Thyroid gland (tissue), 4 donors: Measurements from ENCODE around the gene MARCO. TPM values are rescaled to one million over a fixed set of nuclear protein-coding genes. Genes with fewer than 3 reads are reported as not detected.

Source experiments
- DNase-seq, 2 donors: peaks; one replicate each; pipeline ENCODE4 v3.0.0-alpha.2; 2019
- H3K27ac ChIP-seq, 3 donors: fragments of 200-600 bp; sonication (generic); 1 replicate in 2 of 3; 2 replicates in 1 of 3; pipeline ENCODE4 v1.5.1; 2016 to 2019; ENCODE audit warnings: mild to moderate bottlenecking in 1 of 3, moderate library complexity in 1 of 3
- H3K27me3 ChIP-seq: fragments of 200-600 bp; sonication (generic); one replicate; pipeline ENCODE4 v1.5.1; 2019
- H3K36me3 ChIP-seq, 2 donors: fragments of 200-600 bp; sonication (generic); one replicate each; pipeline ENCODE4 v1.5.1; 2016 to 2019
- H3K4me1 ChIP-seq, 2 donors: fragments of 200-600 bp; sonication (generic); one replicate each; pipeline ENCODE4 v1.5.1; 2017 to 2019
- H3K4me3 ChIP-seq, 3 donors: fragments of 200-600 bp; sonication (generic); replicated peaks in 1 of 3; 1 replicate in 2 of 3; 2 replicates in 1 of 3; pipeline ENCODE4 v1.5.1; 2016; ENCODE audit warnings: mild to moderate bottlenecking in 1 of 3
- H3K9me3 ChIP-seq: fragments of 200-600 bp; sonication (generic); one replicate; pipeline ENCODE4 v1.5.1; 2017
- CTCF ChIP-seq, 6 experiments: fragments of 200-600 bp in 3 of 6; fragments of 450-650 bp in 3 of 6; sonication (generic) in 3 of 6; IDR thresholded peaks; one replicate each; pipeline ENCODE4 v1.5.1; 2016 to 2019; ENCODE audit warnings: antibody characterized with exemption in 6 of 6, mild to moderate bottlenecking in 2 of 6, inconsistent platforms in 1 of 6, moderate library complexity in 1 of 6
- POLR2A ChIP-seq, 2 donors: fragments of 450-650 bp; IDR thresholded peaks; one replicate each; pipeline ENCODE4 v1.6.1; 2017; ENCODE audit warnings: antibody characterized with exemption in 2 of 2, mild to moderate bottlenecking in 2 of 2, moderate library complexity in 1 of 2
- WGBS, 2 donors: methylation state at CpG; one replicate each; pipeline ENCODE4 v1.1.5; 2017; 5-methylcytosine and 5-hydroxymethylcytosine counted together
- intact Hi-C: fragments of 100-400 bp; cut with DNase I; formaldehyde crosslinking; loops from one replicate; pipeline ENCODE4 v1.15.1; 2023
- total RNA-seq, 4 donors: library from RNA; depleted of rRNA; stranded (reverse); fragments of >200 nt; gene quantifications; one replicate each; pipeline ENCODE4 v1.2.3, GENCODE V29; 2016

The MARCO gene
- total RNA-seq, 4 donors from 2014 or later = 1.1 to 11.0 (median 3.0) TPM

- no peak for DNase-seq
Measured at GRCh38 chr2:119009110-119009509, 67.1 kb downstream of the MARCO start.

GRCh38 chr2:119010336-119010735 lies 68.3 kb downstream of the MARCO start:
- TF ChIP-seq CTCF (IDR thresholded peaks at IDR 0.05) = no peak
- TF ChIP-seq POLR2A (IDR thresholded peaks at IDR 0.05) = no peak
- Histone ChIP-seq H3K36me3 (no peaks in the 10 kb centered on the region), H3K4me3 (no peak overlapping the region), H3K27ac (no peak overlapping the region), H3K27me3 (no peaks in the 10 kb centered on the region), H3K4me1 (no peaks in the 10 kb centered on the region), H3K9me3 (no peaks in the 10 kb centered on the region)
- 69 to 86% methylated on average over 9 of the region's 9 CpGs for WGBS, 2 donors
- no peak for DNase-seq
- intact Hi-C loops = no loop called here

More at GRCh38 chr2:119009110-119009509, 67.1 kb downstream of the MARCO start:
- Histone ChIP-seq H3K27ac (no peak overlapping the region), H3K9me3 (no peaks in the 10 kb centered on the region), H3K4me1 (no peaks in the 10 kb centered on the region), H3K36me3 (no peaks in the 10 kb centered on the region), H3K4me3 (no peak overlapping the region), H3K27me3 (no peaks in the 10 kb centered on the region)
- intact Hi-C loops = no loop called here
- no peak for TF ChIP-seq CTCF (IDR thresholded peaks at IDR 0.05)
- no peak for TF ChIP-seq POLR2A (IDR thresholded peaks at IDR 0.05)
- WGBS, 2 donors = 68 to 78% methylated on average over 3 of the region's 3 CpGs

- TF ChIP-seq POLR2A (IDR thresholded peaks at IDR 0.05) (no peak), CTCF (IDR thresholded peaks at IDR 0.05) (peak in 2 of 6 experiments; percentile 34 to 37)
- Histone ChIP-seq H3K27me3 (no peaks in the 10 kb centered on the region), H3K27ac (no peak overlapping the region), H3K4me1 (no peaks in the 10 kb centered on the region), H3K9me3 (no peaks in the 10 kb centered on the region), H3K4me3 (no peak overlapping the region), H3K36me3 (no peaks in the 10 kb centered on the region)
- peak; percentile 11 to 12 for DNase-seq
- WGBS, 2 donors = 10 to 22% methylated on average over 12 to 36 of the region's 38 CpGs
- intact Hi-C loops = no loop called here
Measured at GRCh38 chr2:119011162-119011909, 69.3 kb downstream of the MARCO start.

GRCh38 chr2:119011910-119012209 lies 69.9 kb downstream of the MARCO start:
- H3K27ac ChIP-seq = no peak overlapping the region
- no peaks in the 10 kb centered on the region for H3K27me3 ChIP-seq
- 63 to 80% methylated on average over 3 to 5 of the region's 5 CpGs for WGBS, 2 donors
- DNase-seq = no peak
- no peaks in the 10 kb centered on the region for H3K9me3 ChIP-seq
- intact Hi-C loops = no loop called here
- no peak overlapping the region for H3K4me3 ChIP-seq
- H3K4me1 ChIP-seq = no peaks in the 10 kb centered on the region
- TF ChIP-seq CTCF (IDR thresholded peaks at IDR 0.05) (no peak), POLR2A (IDR thresholded peaks at IDR 0.05) (no peak)
- H3K36me3 ChIP-seq = no peaks in the 10 kb centered on the region

GRCh38 chr2:119012345-119013301 lies 70.6 kb downstream of the MARCO start:
- intact Hi-C loops = no loop called here
- Histone ChIP-seq H3K27ac (no peak overlapping the region), H3K4me3 (no peak overlapping the region), H3K9me3 (no peaks in the 10 kb centered on the region), H3K36me3 (no peaks in the 10 kb centered on the region), H3K4me1 (no peaks in the 10 kb centered on the region), H3K27me3 (no peaks in the 10 kb centered on the region)
- no peak for TF ChIP-seq CTCF (IDR thresholded peaks at IDR 0.05)
- no peak for DNase-seq
- 87 to 90% methylated on average over 11 of the region's 11 CpGs for WGBS, 2 donors
